ENCODE measurements around the gene POGLUT2.

DNA sequence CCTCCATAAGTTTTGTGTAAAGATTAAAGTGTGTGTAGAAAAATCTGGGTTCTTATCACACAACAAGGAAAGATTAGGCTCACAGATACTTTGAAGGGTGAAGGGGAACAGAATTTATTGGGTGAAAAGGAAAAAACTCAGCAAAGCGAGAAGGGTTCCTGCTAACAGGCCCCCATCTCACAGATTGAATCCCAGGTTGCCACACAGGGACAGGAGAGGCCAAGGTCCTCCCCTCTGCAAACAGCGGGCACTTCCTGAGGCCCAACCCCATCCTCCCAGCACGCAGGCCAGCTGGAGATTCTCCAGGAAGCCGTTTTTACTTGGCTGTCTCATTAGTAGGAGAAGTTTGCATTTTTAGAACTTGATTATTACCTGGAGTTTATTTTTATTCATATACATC, 31.9 kb upstream of the POGLUT2 start:
- TF ChIP-seq SP1 (IDR thresholded peaks at IDR 0.05): no peak
- TF ChIP-seq ZNF384 (IDR thresholded peaks at IDR 0.05): no peak
- TF ChIP-seq FOXM1 (IDR thresholded peaks at IDR 0.05; ENCODE audit: borderline replicate concordance): no peak
- no peak for TF ChIP-seq NFRKB (IDR thresholded peaks at IDR 0.05)
- no peak for TF ChIP-seq TARDBP (IDR thresholded peaks at IDR 0.05)
- TF ChIP-seq BHLHE40 (IDR thresholded peaks at IDR 0.05; ENCODE audit: borderline replicate concordance): no peak
- no peak for TF ChIP-seq FOXA1 (IDR thresholded peaks at IDR 0.05)
- TF ChIP-seq SUZ12 (IDR thresholded peaks at IDR 0.05): no peak
